HG02571 (cell line): ENCODE data around the gene PEMT.

Experiments
- ATAC-seq: cut with Tn5 transposase; IDR thresholded peaks from one replicate; pipeline ENCODE4 v1.9.1; 2021; ENCODE audit warnings: mild to moderate bottlenecking, moderate library complexity; ENCODE audit not compliant: unreplicated experiment

The PEMT gene

DNA sequence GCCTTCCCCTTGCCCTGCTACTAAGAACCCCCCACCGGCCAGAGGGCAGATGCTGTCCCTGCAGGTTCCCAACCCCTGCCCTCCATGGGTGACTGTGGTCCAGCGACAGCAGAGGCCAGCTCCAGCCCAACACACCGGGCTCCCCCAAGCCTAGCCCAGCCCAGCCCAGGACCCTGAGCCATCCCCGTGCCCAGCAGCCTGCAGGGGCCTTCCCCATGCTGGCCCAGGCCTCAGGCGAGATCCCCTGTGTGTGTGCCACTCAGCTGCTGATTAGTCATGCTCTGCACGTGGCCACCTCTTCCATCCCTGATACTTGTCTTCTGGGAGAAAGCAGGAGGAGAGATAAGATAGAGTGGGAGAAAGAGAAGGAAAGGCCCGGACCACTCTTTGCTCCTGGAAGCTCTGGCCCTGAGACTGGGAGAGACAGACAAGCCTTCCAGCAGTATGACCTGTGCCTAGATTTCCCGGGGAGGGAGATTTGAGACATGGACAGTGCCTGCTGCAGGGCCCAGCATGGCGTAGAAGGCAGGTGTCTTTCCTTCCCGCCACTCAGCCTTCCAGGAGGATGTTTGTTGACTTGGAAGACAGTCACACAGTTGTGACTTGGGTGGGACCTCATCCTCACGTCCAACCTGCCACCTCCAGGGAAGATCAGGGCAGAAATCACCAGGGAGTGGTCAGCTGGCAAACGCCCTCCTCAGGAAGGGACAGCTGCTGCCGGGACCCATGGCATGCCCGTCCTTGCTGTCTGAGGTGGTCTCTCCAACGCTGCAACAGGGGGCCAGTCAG, 54.0 kb downstream of the PEMT start:
- ATAC-seq = no peak

DNA sequence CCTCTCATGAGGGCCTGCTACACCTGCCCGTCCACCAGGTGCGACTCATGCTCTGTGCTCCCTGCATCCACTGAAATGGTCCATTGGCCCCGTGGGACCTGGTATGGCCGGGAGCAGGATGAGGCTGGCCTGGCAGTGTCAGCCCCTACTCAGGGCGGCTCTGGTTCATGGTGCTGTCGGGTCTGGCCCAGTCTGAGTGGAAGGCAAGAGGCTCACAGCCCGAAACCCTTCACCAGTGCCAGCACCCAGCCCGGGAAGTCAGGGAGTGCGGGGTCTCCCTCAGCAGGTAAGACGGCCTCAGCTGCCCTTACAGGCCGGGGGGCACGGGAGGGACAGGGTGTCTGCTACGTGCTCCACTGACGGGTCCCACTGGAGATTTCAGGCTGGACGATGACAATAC, 54.8 kb downstream of the PEMT start:
- ATAC-seq = no peak

DNA sequence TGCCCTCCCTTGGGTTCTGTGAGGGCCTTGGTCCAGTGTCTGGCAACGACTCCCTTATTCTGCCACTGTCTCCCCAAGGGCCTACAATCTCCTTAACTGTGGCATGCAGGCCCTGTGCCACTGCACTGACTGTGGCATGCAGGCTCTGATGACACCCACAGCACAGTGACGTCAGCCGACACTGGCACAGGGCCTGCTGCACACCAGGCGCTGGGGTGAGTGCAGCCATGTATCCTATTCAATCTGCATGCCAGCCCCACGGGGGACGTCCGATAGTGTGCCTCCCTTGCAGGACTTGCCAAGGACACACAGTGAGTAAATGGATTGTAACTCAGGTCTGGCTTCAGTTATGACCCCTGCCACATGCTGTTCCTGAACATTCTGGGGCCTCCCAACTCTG, 55.6 kb downstream of the PEMT start:
- ATAC-seq = no peak

DNA sequence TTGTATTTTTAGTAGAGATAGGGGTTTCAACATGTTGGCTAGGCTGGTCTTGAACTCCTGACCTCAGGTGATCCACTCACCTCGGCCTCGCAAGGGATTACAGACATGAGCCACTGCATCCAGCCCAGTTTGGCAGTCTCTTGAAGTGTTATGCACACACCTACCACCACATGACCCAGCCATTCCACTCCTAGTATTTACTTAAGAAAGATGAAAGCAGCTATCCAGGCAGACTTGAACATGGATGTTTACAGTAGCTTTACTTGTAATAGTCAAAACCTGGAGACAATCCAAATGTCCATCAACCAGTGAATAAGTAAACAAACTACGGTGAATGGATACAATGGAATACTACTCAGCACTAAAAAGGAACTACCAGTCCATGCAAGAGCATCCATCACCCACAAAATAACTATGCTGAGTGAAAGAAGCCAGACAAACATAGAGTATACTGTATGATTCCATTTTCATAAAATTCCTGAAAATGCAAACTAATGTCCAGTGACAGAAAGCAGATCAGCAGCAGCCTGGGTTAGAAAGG, 57.5 kb downstream of the PEMT start:
- ATAC-seq = no peak

DNA sequence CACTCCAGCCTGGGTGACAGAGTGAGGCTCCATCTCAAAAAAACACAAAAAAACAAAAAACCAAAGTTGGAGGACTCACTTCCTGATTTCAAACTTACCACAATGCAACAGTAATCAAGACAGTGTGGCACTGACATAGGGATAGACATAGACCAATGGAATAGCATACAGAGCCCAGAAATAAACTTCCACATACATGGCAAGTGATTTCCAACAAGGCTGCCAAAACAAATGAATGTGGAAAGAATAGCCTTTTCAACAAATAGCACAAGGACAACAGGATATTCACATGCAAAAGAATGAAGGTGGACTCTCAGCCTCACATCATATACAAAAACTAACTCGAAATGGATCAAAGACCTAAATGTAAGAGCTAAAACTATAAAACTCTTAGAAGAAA, 58.5 kb downstream of the PEMT start:
- ATAC-seq = no peak

DNA sequence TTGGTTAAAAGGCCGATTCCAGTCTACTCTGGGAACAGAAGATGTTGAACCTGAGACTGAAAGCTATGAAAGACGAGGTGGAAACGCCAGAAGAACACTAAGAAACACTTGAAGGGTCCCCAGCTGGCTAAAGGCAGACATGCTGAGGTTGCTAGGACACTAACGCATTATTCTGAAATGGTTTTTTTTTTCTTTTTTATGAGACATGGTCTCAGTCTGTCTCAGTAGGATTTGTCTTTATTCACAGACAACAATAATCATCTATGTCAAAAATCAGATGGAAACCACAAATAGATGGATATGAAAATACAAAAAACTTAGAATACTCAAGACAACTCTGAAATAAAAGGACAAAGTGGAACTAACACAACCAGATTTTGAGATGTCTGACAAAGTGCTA, 60.4 kb downstream of the PEMT start:
- no peak for ATAC-seq

GRCh38 chr17:17528696-17529652, 62.5 kb downstream of the PEMT start:
- no peak for ATAC-seq

- no peak for ATAC-seq
These were observed 63.5 kb downstream of the PEMT start for GRCh38 chr17:17527956-17528500.

- ATAC-seq = no peak
These were observed 64.0 kb downstream of the PEMT start for GRCh38 chr17:17527534-17527933.

GRCh38 chr17:17526369-17526768, 65.1 kb downstream of the PEMT start:
- no peak for ATAC-seq

DNA sequence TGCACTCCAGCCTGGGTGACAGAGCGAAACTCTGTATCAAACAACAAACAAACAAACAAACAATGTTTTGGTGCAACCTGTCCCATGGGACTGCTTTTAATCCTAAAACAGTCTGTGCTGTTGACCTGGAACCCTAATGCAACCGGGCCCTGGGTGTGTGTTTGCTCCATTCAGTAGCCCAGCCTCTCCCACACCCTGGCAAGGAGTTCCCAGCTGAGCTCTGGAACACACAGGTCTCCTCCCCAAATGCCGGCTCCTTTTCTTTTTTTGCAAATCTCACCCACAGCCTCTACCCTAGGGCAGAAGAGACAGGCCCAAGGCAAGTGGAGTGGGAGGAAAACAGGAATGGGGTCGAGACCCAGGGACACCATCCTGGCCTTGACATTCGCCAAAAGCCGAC, 65.6 kb downstream of the PEMT start:
- ATAC-seq = no peak

- no peak for ATAC-seq
These were observed 66.2 kb downstream of the PEMT start for GRCh38 chr17:17525311-17525710.

GRCh38 chr17:17523731-17524490, 67.6 kb downstream of the PEMT start:
- ATAC-seq = no peak

DNA sequence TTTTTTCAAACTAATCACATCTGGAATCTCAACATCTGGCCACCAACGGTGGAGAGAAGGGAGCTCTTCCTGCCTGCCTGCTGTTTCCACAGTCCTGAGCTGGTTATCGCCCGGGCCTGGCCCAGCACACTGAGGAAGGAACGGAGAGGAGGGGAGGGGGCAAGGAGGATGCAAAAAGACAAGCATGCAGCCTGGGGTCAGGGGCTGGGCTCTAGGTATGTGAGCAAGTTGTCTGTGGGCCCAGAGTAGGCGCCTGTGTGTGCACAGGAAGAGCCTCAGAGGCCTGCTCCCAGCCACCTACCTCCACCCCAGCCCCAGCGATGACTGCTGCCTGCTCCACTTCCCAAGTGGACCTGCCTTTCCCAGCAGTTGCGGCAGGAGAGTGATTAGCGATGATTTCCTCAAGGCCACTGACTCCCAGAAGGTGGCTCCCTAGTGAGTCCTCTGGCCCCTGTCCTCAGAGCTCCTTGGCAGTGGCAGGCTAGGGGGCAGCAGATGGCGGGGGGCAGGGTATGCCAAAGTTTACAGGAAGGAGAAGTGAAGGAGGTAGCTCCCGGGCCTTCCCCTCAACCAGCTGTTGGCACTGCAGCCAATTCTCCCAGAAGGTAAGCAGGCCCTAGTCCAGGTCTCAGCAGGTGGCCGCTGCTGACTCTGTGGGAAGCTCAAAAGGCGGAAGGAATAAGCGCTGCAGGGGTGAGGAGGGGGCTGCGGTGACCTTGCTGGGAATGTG, 68.3 kb downstream of the PEMT start:
- ATAC-seq = no peak

- no peak for ATAC-seq
These were observed 70.8 kb downstream of the PEMT start for GRCh38 chr17:17520599-17521232.

GRCh38 chr17:17519886-17520285, 71.6 kb downstream of the PEMT start:
- no peak for ATAC-seq

- no peak for ATAC-seq
These were observed 72.6 kb downstream of the PEMT start for GRCh38 chr17:17518951-17519350.

- ATAC-seq = no peak
These were observed 73.5 kb downstream of the PEMT start for GRCh38 chr17:17518014-17518413.

DNA sequence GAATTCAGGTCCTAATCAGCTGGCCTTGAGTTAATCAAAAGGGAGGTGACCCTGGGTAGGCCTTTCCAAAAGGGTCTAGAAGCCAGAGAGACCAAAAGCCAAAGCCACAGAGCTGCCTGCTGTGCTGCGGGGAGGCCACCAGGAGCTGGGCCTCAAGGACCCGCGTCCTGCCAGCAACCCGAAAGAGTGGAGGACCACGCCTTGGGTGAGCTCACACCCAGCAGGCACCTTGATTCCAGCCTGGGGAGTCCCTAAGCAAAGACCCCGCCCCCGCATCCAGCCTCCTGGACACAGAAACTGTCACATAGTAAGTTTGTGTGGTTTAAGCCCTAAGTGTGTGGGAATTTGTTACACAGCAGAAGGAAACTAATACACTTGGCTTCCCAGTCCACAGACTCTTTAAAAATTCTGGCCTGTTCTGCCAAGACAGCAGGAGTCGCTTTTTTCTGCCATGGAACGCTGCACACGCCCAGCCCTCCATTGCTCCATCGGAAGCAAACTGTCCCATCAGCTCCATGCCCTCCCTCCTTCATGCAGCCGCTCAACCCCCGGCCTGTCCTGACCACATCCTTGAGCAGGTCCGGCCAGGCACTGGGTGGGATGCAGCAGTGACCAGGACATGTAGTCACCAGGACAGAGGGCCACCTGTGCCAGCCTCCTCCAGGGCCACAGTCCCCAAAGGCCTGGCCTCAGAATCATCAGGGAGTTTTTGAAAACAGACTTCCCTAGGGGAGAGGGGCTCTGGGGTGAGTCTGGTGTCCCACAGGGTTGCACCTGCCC, 74.4 kb downstream of the PEMT start:
- no peak for ATAC-seq
